GM19463 (cell line): ENCODE results near the gene PDE8B.

Experiments used
- ATAC-seq: cut with Tn5 transposase; IDR thresholded peaks from one replicate; pipeline ENCODE4 v1.9.1; 2021; ENCODE audit warnings: mild to moderate bottlenecking, moderate library complexity; ENCODE audit not compliant: unreplicated experiment

Gene PDE8B

DNA sequence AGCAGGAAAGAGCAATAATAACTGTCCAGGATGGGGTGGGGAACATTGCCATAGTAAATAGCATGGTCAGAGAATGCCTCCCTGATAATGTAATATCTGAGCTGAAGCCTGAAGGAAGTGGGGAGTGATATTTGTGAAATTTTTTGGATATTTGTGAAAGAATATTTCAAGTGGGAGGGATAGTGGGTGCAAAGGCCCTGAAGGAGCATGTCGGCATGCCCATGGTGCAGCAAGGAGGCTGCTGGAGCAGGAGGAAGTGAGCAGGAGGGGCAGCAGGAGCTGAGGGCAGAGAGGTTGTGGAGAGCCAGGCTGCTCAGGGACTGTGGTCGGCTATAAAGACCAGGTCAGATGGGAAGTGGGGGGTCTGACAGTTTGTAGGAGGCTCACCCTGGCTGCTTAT, 21.1 kb upstream of the PDE8B start:
- no peak for ATAC-seq

DNA sequence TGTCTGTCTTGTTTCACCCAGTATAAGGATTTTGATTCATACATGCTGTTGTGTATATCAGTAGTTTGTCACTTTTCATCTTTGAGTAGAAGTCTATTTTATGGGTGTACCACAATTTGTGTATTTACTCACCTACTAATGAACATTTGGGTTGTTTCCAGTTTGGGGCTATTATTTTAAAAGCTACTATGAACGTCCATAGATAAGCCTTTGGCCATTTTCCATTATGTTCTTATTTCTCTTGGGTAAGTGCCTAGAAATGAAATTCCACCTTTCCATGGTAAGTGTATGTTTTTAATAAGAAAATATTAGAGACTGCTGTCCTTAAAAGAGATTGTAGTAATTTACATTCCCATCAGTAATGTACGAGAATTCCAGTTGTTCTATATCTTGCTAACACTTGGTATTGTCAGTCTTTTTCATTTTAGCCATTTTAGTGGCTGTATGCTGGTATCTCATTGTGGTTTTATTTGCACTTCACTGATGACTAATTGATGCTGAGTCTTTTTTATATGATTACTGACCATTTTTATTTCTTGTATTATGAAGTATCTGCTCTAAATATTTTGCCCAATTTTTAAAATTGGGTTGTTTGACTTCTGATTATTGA, 17.9 kb upstream of the PDE8B start:
- ATAC-seq: no peak

- ATAC-seq: no peak
Measured at GRCh38 chr5:77194762-77195161, 15.7 kb upstream of the PDE8B start.

- no peak for ATAC-seq
Measured at GRCh38 chr5:77197840-77198554, 12.5 kb upstream of the PDE8B start.

DNA sequence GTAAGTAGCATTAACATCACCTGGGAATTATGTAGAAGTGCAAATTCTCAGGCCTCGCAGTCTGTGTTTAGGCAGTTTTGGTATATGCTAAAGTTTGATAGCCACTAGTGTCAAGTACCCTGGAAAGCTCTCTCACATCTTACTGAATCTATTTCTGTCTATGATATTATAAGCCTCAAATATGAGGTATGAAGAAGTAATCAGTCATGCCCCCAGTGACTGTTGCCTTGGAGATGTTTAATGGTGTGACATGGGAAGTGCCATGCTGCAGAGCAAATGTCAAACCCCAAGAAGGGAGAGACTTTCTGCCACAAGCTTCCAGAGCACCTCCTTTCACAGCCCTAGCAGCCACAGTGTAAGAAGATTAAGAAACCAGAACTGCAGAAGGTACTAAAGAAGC, 9.8 kb upstream of the PDE8B start:
- no peak for ATAC-seq

GRCh38 chr5:77202145-77202544, 8.3 kb upstream of the PDE8B start:
- ATAC-seq: no peak

DNA sequence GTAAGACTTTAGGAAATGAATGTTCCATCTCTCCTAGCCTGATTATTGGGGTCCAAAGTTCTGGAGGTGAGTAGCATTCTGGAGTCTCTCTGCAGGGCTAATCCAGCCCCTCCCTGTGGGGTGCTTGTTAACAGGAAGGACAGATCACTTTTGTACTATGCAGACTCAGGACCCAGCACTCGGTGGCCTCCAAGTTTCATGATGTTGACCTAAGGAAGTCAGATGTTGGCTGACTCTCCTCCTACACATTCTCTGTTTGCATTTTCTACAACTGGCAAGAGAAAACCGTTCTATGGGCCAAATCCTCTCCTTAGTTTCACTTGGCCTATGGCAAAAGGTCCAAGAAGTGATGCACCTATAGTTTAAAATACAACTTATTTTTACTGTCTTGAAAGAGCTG, 5.5 kb upstream of the PDE8B start:
- no peak for ATAC-seq

DNA sequence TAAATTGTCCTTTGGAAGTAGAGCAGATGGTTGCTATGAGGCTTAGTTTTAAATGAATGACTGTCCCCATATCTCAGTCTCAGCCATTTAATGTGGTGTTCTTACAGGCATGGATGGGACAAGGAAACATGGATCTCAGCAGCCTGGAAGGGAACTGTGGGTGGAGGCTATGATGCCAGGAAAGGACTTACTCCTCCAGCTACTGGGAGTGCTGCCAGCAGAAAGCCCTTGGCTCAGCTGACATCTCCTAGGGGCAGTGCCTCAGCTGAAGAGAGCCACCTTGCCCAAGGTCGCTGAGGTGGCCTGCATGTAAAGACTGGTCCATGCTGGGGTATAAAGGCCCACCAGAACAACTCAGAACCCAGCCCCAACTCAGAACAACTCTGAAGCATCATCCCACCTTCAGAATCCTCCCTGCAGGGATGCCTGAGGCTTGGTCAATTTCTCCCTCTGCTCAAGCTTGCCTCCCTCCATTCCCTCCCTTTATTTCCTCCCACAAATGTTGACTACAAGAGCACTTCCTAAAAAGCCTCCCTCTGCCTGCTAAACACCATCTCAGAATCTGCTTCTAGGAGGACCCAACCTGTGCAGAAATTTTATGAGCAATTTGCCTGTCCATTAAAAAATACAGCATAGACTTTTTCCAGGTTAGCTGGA, 1.8 kb upstream of the PDE8B start:
- ATAC-seq: no peak

- no peak for ATAC-seq
Measured at GRCh38 chr5:77209495-77210090, 887 bp upstream of the PDE8B start.

- ATAC-seq: no peak
Measured at GRCh38 chr5:77210964-77211690, 647 bp downstream of the PDE8B start.

GRCh38 chr5:77211691-77212047, 1.2 kb downstream of the PDE8B start:
- no peak for ATAC-seq

GRCh38 chr5:77213601-77214000, 3.1 kb downstream of the PDE8B start:
- ATAC-seq: no peak

- no peak for ATAC-seq
Measured at GRCh38 chr5:77214151-77214550, 3.7 kb downstream of the PDE8B start.

DNA sequence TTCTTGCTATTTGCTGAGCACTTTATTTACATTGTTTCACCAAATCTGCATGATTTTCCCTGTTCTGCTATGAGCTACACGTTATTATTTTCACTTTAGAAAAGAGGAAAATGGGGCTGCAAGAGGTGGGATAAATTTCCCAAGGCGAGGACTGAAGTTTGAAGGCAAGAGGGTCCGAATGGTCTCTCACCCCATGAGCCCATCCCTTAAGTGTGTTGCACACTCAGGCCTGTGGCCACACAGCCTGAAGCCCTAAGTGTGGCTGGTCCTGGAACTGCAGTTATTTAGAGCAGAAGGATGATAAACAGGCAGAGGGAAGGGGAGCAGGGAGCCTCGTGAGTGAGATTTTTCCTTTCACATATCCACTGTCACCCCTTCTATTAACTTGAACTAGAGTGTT, 7.8 kb downstream of the PDE8B start:
- no peak for ATAC-seq

DNA sequence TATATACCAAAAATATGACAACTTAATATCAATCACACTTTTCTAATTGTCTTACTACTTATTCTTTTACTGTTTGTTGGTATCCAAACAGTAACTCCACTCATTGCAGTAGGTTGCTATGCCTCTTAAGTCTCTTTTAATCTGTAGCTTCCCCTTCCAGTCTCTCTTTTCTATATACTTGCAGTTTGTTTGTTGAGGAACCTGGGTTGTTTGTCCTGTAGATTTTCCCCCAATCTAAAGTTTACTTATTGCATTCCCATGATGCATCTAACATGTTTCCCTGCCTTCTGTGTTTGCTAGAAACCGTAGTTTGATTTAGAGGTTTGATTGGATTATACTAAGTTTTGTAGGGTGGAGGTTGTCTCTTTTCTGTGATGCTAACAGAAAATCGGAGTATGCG, 10.6 kb downstream of the PDE8B start:
- ATAC-seq: no peak

DNA sequence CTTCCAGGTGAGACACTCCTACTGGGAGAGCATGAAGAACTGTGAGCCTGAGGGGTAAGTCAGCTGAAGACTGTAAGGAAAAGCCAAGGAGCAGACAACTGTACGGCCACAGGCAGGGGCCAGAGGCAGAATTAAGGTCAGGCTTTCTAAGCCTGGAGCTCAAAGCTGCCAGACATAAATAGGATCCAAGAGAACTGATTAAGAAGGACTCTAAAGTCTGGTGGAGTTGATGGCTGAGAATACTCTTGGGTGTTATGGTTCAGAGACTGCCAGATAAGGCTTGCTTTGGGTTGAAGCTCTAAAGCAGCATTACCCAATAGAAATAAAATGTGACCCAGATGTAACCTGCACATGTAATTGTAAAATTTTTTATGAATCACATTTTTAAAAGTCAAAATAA, 12.2 kb downstream of the PDE8B start:
- ATAC-seq: no peak

GRCh38 chr5:77223653-77224052, 13.2 kb downstream of the PDE8B start:
- ATAC-seq: no peak

GRCh38 chr5:77224672-77225355, 14.3 kb downstream of the PDE8B start:
- no peak for ATAC-seq

GRCh38 chr5:77225531-77225930, 15.1 kb downstream of the PDE8B start:
- no peak for ATAC-seq

GRCh38 chr5:77229887-77230286, 19.4 kb downstream of the PDE8B start:
- ATAC-seq: no peak
